CD8-positive, alpha-beta memory T cell (primary cell): ENCODE measurements around the gene GTPBP1. TPM values are rescaled to one million over a fixed set of nuclear protein-coding genes. Genes with fewer than 3 reads are reported as not detected.
A peak's percentile ranks its signal among the peaks of the same experiment; 100 is the strongest.

Experiments
- CTCF ChIA-PET: fragments of 350-600 bp; sonication (Branson Sonifier 250); formaldehyde crosslinking; loops from one replicate; lab custom pipeline; 2021; ENCODE audit warnings: antibody characterized with exemption; lab: Charles Lee
- POLR2A ChIA-PET: fragments of 350-600 bp; sonication (Branson Sonifier 250); formaldehyde crosslinking; loops from one replicate; lab custom pipeline; 2021; ENCODE audit warnings: antibody characterized with exemption; lab: Charles Lee
- DNase-seq, 5 donors: peaks; one replicate each; pipeline versions ENCODE4 v3.0.0 to v3.0.0-alpha.2; 2020 to 2022; ENCODE audit warnings: mixed read lengths in 1 of 5
- H3K27ac ChIP-seq: one replicate; pipeline ENCODE4 v1.7.0; 2013; ENCODE audit warnings: low read depth, mild to moderate bottlenecking, low read length, moderate library complexity
- H3K27me3 ChIP-seq: 2 replicates; pipeline ENCODE4 v1.7.0; 2013; ENCODE audit warnings: low read length, mild to moderate bottlenecking; ENCODE audit not compliant: insufficient read depth, poor library complexity, severe bottlenecking
- H3K36me3 ChIP-seq: 2 replicates; pipeline ENCODE4 v1.7.0; 2013; ENCODE audit warnings: mild to moderate bottlenecking, low read length, moderate library complexity; ENCODE audit not compliant: insufficient read depth
- H3K4me1 ChIP-seq: 2 replicates; pipeline ENCODE4 v1.7.0; 2013; ENCODE audit warnings: mild to moderate bottlenecking, low read length, moderate library complexity; ENCODE audit not compliant: insufficient read depth
- H3K4me3 ChIP-seq: 2 replicates; pipeline ENCODE4 v1.7.0; 2013; ENCODE audit warnings: mild to moderate bottlenecking, low read length
- H3K9me3 ChIP-seq: 2 replicates; pipeline ENCODE4 v1.7.0; 2013; ENCODE audit warnings: mild to moderate bottlenecking, low read length
- H3K27ac Mint-ChIP-seq, 8 donors: one replicate each; pipeline ENCODE4 v1.8.0; 2020 to 2021; ENCODE audit warnings: mixed read lengths in 8 of 8, mild to moderate bottlenecking in 6 of 8, inconsistent platforms in 3 of 8, moderate library complexity in 3 of 8
- H3K27me3 Mint-ChIP-seq, 2 donors: one replicate each; pipeline ENCODE4 v1.8.0; 2020 to 2021; ENCODE audit warnings: mixed read lengths in 2 of 2, mild to moderate bottlenecking in 1 of 2, moderate library complexity in 1 of 2
- H3K36me3 Mint-ChIP-seq, 3 donors: one replicate each; pipeline ENCODE4 v1.8.0; 2020 to 2021; ENCODE audit warnings: mixed read lengths in 3 of 3, inconsistent platforms in 1 of 3, mild to moderate bottlenecking in 1 of 3
- H3K4me1 Mint-ChIP-seq, 3 donors: one replicate each; pipeline ENCODE4 v1.8.0; 2020 to 2021; ENCODE audit warnings: mixed read lengths in 3 of 3, inconsistent platforms in 1 of 3, mild to moderate bottlenecking in 1 of 3
- H3K4me3 Mint-ChIP-seq, 7 donors: one replicate each; pipeline ENCODE4 v1.8.0; 2020 to 2021; ENCODE audit warnings: mixed read lengths in 7 of 7, mild to moderate bottlenecking in 6 of 7, moderate library complexity in 4 of 7, inconsistent platforms in 2 of 7
- H3K9me3 Mint-ChIP-seq, 5 donors: one replicate each; pipeline ENCODE4 v1.8.0; 2020 to 2022; ENCODE audit warnings: mixed read lengths in 5 of 5, mild to moderate bottlenecking in 3 of 5, moderate library complexity in 2 of 5, inconsistent platforms in 1 of 5
- polyA plus RNA-seq: library from polyadenylated mRNA; unstranded; fragments of 300-500 nt; fragmentation: Illumina TruSeq; gene quantifications from one replicate; pipeline ENCODE4 v1.2.3, GENCODE V29; 2021
- total RNA-seq, 2 experiments: library from RNA; stranded (reverse); gene quantifications; one replicate each; pipeline ENCODE4 v1.2.3, GENCODE V29; 2021

The GTPBP1 gene
- total and polyA plus RNA-seq, 3 experiments from 2014 or later: 28.2 to 63.7 (median 62.7) TPM

DNA sequence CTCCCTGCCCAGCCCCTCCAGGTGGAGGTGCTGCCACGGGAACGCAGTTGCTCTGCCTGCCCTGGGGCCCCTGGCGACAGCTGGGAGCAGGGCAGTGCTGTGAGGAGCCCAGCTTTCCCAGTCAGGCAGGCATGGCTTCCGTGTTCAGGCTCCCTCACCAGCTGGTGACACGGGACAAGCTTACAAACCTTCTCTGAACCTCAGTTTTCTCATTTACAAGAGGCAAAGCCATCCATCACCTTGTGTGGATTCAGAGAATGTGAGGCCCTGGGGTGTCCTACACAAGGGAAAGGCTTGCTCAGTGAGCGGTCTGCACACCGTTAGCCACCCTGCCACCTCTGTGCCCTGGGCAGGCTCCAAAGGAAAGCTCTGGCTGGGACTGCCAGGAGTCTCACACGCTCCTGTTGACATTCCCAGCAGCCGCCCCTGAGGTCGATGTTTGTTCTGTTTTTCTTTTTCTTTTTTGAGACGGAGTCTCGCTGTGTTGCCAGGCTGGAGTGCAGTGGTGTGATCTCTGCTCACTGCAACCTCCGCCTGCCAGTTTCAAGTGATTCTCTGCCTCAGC, 26.6 kb downstream of the GTPBP1 start:
- H3K4me1 ChIP-seq: peaks cover 10% of the 10 kb centered on the region
- ChIA-PET POLR2A (interaction anchor here (0.5 to 13.9 kb wide), 8 partner anchors 8 to 393 kb away, joined by 3 to 275 read pairs (median 6); partner anchors contain the start of genes GTPBP1, SUN2 and TOMM22), CTCF (interaction anchor here (1.1 to 7.6 kb wide), 8 partner anchors 9 to 111 kb away, joined by 3 to 83 read pairs (median 22); partner anchors contain the start of genes SUN2 and TOMM22)
- no peaks in the 10 kb centered on the region for H3K9me3 Mint-ChIP-seq
- H3K27ac ChIP-seq: no peak overlapping the region
- H3K4me3 ChIP-seq: no peak overlapping the region
- peaks cover 4 to 94% (median 14%) of the 10 kb centered on the region in 3 donors for H3K36me3 Mint-ChIP-seq
- H3K27me3 Mint-ChIP-seq: peaks cover 0 to 9% of the 10 kb centered on the region in 2 donors
- no peaks in the 10 kb centered on the region for H3K9me3 ChIP-seq
- peak overlapping the region in 6 of 8 donors; percentile 11 to 89 (median 50) for H3K27ac Mint-ChIP-seq
- DNase-seq: no peak
- no peaks in the 10 kb centered on the region for H3K27me3 ChIP-seq
- peaks cover 57% of the 10 kb centered on the region for H3K36me3 ChIP-seq
- peak overlapping the region in 2 of 7 donors; percentile 40 to 78 for H3K4me3 Mint-ChIP-seq
- peaks cover 33 to 71% (median 34%) of the 10 kb centered on the region in 3 donors for H3K4me1 Mint-ChIP-seq

DNA sequence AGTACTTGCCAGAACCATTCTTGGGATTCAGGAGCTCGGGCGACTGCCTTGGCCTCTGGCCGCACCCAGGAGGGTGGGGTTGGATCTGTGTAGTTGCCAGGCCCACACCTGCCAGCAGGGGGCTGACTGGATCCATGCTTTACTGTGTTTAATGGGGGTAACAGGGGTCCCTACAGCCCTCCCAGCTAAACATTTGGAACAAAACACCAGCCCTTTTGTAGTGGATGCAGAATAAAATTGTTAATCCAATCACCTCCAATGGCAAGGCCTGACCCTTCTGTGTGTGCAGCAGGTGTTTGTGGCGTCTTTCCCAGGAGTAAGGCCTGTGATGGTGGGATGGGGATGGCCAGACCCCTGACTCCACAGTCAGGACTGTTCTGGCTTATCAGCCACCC, 27.6 kb downstream of the GTPBP1 start:
- Histone ChIP-seq H3K4me3 (no peak overlapping the region), H3K9me3 (no peaks in the 10 kb centered on the region), H3K36me3 (peaks cover 57% of the 10 kb centered on the region), H3K27me3 (no peaks in the 10 kb centered on the region), H3K27ac (no peak overlapping the region), H3K4me1 (peaks cover 20% of the 10 kb centered on the region)
- DNase-seq: peak; percentile 28 to 75 (median 43)
- Mint-ChIP-seq H3K4me1 (peaks cover 37 to 80% (median 43%) of the 10 kb centered on the region in 3 donors), H3K9me3 (no peaks in the 10 kb centered on the region), H3K36me3 (peaks cover 5 to 95% (median 15%) of the 10 kb centered on the region in 3 donors), H3K27ac (peak overlapping the region; percentile 48 to 91 (median 87)), H3K27me3 (peaks cover 0 to 9% of the 10 kb centered on the region in 2 donors), H3K4me3 (peak overlapping the region in 3 of 7 donors; percentile 27 to 80 (median 37))
- POLR2A ChIA-PET: interaction anchor here (0.5 to 13.9 kb wide), 10 partner anchors 8 to 270 kb away, joined by 3 to 275 read pairs (median 13); partner anchors contain the start of genes GTPBP1 and SUN2
- CTCF ChIA-PET: interaction anchor here (1.2 to 7.6 kb wide), 9 partner anchors 10 to 136 kb away, joined by 5 to 83 read pairs (median 13); partner anchors contain the start of gene SUN2

DNA sequence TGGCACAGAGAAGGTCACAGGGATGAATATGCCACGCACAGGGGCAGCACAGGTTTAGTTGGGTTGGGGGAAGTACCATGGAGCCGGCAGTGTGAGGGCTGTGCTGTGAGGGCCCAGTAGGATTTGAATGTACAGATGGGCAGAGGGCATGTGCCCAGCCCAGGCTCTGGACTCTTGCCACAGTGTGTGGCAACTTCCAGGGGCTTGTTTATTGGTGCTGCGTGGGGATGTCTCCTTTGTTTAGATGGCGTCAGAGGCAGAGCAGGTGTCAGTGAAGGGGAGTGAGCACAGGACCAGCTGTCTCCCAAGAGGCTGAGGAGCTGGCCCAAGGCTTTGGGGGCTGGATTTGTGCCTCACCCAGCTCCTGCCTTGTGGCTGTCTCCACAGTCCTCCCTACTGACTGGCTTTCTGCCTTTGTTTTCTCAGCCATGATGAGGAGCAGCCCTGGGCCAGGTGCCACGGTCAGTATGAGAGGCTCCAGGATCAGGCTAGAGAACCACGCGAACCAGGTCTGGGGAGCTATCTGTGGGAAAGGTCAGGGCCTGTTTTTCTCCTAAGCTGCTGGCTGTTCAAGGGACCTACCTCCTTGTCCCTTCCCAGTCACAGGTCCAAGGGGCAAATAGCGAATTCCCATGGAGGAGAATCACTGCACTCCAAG, 28.1 kb downstream of the GTPBP1 start:
- Histone ChIP-seq H3K27me3 (no peaks in the 10 kb centered on the region), H3K36me3 (peaks cover 57% of the 10 kb centered on the region), H3K27ac (no peak overlapping the region), H3K4me3 (no peak overlapping the region), H3K9me3 (no peaks in the 10 kb centered on the region), H3K4me1 (peaks cover 26% of the 10 kb centered on the region)
- H3K27ac Mint-ChIP-seq: peak overlapping the region; percentile 72 to 91 (median 85)
- ChIA-PET POLR2A (interaction anchor here (0.5 to 13.9 kb wide), 11 partner anchors 9 to 270 kb away, joined by 3 to 275 read pairs (median 10); partner anchors contain the start of genes GTPBP1 and SUN2), CTCF (interaction anchor here (1.0 to 7.6 kb wide), 10 partner anchors 9 to 138 kb away, joined by 4 to 83 read pairs (median 11); partner anchors contain the start of genes CBX6 and SUN2)
- H3K4me3 Mint-ChIP-seq: peak overlapping the region in 2 of 7 donors; percentile 27 to 37
- DNase-seq: no peak
- H3K36me3 Mint-ChIP-seq: peaks cover 5 to 95% (median 15%) of the 10 kb centered on the region in 3 donors
- no peaks in the 10 kb centered on the region for H3K9me3 Mint-ChIP-seq
- peaks cover 39 to 83% (median 45%) of the 10 kb centered on the region in 3 donors for H3K4me1 Mint-ChIP-seq
- H3K27me3 Mint-ChIP-seq: peaks cover 0 to 9% of the 10 kb centered on the region in 2 donors

DNA sequence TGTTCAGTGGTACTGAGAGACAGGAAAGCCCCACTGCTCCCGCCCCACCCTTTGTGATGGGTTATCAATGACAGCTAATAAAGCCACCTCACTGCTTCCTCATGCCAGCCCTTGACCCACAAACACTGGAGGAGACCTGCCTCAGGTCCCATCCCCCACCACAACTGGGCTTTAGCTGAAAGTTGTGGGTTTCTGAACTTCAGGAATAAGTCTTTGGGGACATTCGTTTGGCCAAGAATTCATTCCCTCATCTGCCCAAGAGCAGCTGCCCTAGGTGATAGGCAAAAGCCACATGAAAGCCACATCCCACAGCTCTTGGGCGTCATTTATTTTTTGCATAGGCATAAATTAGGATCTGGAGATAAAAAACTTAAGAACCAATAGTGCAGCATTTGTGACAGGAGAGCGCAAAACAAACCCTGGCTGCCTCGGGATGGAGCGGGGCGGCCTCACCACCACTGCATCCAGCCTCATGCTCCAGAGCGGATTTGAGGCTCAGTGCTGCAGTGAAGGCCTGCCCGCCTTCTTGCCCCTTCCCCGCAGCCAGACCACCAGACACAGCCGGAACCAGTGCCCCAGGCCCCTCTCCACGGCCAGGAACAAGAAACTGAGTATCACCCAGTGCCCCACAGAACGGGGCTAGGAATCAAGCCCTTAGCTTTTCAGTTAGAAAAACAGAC, 28.8 kb downstream of the GTPBP1 start:
- CTCF ChIA-PET: interaction anchor here (1.0 to 7.6 kb wide), 10 partner anchors 9 to 137 kb away, joined by 4 to 83 read pairs (median 8); partner anchors contain the start of genes CBX6 and SUN2

DNA sequence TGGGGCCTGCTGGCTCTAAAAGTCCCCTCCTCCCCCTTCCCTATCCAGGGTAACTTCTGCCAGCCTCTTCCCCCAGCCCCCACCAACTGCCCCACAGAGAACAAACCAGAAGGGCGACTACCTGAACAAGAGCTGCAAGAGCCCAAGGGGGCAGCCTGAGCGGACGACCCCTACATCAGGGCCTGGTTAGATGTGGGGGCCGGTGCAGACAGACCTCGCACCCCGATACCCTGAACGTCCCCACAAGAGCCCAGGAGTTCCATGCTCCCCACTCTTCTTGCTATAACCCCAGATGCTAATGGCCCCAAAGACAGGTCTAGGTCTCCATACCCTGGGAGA, 29.4 kb downstream of the GTPBP1 start:
- Histone ChIP-seq H3K27ac (no peak overlapping the region), H3K9me3 (no peaks in the 10 kb centered on the region), H3K4me1 (peaks cover 38% of the 10 kb centered on the region), H3K27me3 (no peaks in the 10 kb centered on the region), H3K36me3 (peaks cover 57% of the 10 kb centered on the region), H3K4me3 (no peak overlapping the region)
- CTCF ChIA-PET: interaction anchor here (1.4 to 7.6 kb wide), 6 partner anchors 10 to 108 kb away, joined by 4 to 83 read pairs (median 32); partner anchors contain the start of gene SUN2
- POLR2A ChIA-PET: interaction anchor here (0.5 to 13.9 kb wide), 7 partner anchors 8 to 720 kb away, joined by 3 to 275 read pairs (median 20); partner anchors contain the start of genes GTPBP1 and SUN2
- H3K4me3 Mint-ChIP-seq: peak overlapping the region in 1 of 7 donors; percentile 45
- no peaks in the 10 kb centered on the region for H3K9me3 Mint-ChIP-seq
- peak in 1 of 5 donors; percentile 50 for DNase-seq
- H3K4me1 Mint-ChIP-seq: peaks cover 45 to 84% (median 48%) of the 10 kb centered on the region in 3 donors
- H3K27ac Mint-ChIP-seq: peak overlapping the region in 7 of 8 donors; percentile 54 to 95 (median 81)
- H3K27me3 Mint-ChIP-seq: peaks cover 0 to 8% of the 10 kb centered on the region in 2 donors
- peaks cover 5 to 95% (median 15%) of the 10 kb centered on the region in 3 donors for H3K36me3 Mint-ChIP-seq

More for the DNA sequence above, 28.8 kb downstream of the GTPBP1 start:
- POLR2A ChIA-PET: interaction anchor here (0.6 to 13.9 kb wide), 9 partner anchors 8 to 181 kb away, joined by 3 to 275 read pairs (median 16); partner anchors contain the start of genes GTPBP1 and SUN2
- Histone ChIP-seq H3K4me1 (peaks cover 33% of the 10 kb centered on the region), H3K4me3 (no peak overlapping the region), H3K27me3 (no peaks in the 10 kb centered on the region), H3K27ac (no peak overlapping the region), H3K36me3 (peaks cover 57% of the 10 kb centered on the region), H3K9me3 (no peaks in the 10 kb centered on the region)
- DNase-seq: peak in 1 of 5 donors; percentile 40
- H3K36me3 Mint-ChIP-seq: peaks cover 5 to 95% (median 15%) of the 10 kb centered on the region in 3 donors
- no peaks in the 10 kb centered on the region for H3K9me3 Mint-ChIP-seq
- H3K27me3 Mint-ChIP-seq: peaks cover 0 to 8% of the 10 kb centered on the region in 2 donors
- H3K4me3 Mint-ChIP-seq: peak overlapping the region in 3 of 7 donors; percentile 17 to 45 (median 18)
- H3K4me1 Mint-ChIP-seq: peaks cover 39 to 83% (median 44%) of the 10 kb centered on the region in 3 donors
- H3K27ac Mint-ChIP-seq: peak overlapping the region; percentile 72 to 91 (median 88)

DNA sequence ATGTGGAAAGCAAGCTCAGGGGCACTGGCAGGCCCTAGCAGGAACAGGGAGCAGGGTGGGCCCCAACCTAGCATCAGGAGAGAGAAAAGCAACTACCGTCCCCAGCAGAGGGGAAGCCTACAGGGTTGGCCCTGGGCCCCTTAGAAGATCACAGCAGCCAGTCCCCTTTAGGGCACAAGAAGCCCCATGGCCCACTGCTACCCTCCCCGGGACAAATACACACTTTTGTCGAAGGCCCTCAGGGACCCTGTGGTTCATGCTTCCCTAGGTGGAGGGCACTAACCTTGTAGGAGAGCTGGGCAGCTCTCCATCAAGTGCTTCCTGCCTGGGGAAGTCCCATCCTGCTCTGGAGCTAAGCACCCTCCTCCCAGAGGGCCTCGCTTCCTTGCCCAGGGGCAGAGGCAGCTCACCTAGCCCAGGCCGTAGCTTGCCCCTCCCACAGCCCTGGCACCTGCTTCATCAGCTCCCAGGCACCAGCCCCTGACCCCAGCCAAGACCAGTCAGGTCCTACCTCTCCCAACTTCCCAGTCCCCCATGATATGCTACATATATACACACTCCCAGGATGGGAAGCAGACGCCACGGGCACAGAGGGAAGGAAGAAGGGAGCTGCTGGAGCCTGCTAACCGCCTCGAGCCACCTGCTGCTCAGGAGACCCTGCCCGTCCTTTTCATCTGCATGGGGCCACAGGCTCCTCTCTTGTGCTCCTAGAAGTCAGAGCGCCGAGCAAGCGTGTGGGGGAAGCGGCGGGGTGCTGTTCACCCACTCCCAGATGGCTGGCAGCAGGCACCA, 29.9 kb downstream of the GTPBP1 start:
- Histone ChIP-seq H3K4me1 (peaks cover 44% of the 10 kb centered on the region), H3K27me3 (no peaks in the 10 kb centered on the region), H3K9me3 (no peaks in the 10 kb centered on the region), H3K36me3 (peaks cover 57% of the 10 kb centered on the region), H3K4me3 (no peak overlapping the region), H3K27ac (no peak overlapping the region)
- CTCF ChIA-PET: interaction anchor here (1.4 to 7.6 kb wide), 4 partner anchors 10 to 108 kb away, joined by 4 to 83 read pairs (median 41); no protein-coding TSS in a partner anchor
- peak overlapping the region in 2 of 7 donors; percentile 37 to 45 for H3K4me3 Mint-ChIP-seq
- peaks cover 0 to 5% of the 10 kb centered on the region in 2 donors for H3K27me3 Mint-ChIP-seq
- POLR2A ChIA-PET: interaction anchor here (0.5 to 13.9 kb wide), 7 partner anchors 15 to 719 kb away, joined by 3 to 275 read pairs (median 16); partner anchors contain the start of genes GTPBP1 and SUN2
- peaks cover 45 to 81% (median 46%) of the 10 kb centered on the region in 3 donors for H3K4me1 Mint-ChIP-seq
- H3K27ac Mint-ChIP-seq: peak overlapping the region in 7 of 8 donors; percentile 54 to 88 (median 71)
- no peaks in the 10 kb centered on the region for H3K9me3 Mint-ChIP-seq
- H3K36me3 Mint-ChIP-seq: peaks cover 5 to 95% (median 14%) of the 10 kb centered on the region in 3 donors
- peak in 1 of 5 donors; percentile 56 for DNase-seq
